Erythroblast (primary cell): Measurements from ENCODE around the gene PKN1.

Source experiments
- GATA1 ChIP-seq: IDR thresholded peaks from 2 replicates; pipeline ENCODE4 v1.6.1; 2011; ENCODE audit warnings: low read depth, mild to moderate bottlenecking, control low read depth, low read length, moderate library complexity
- POLR2A ChIP-seq: IDR thresholded peaks from 2 replicates; pipeline ENCODE4 v1.6.1; 2011; ENCODE audit warnings: mild to moderate bottlenecking, low read length

DNA sequence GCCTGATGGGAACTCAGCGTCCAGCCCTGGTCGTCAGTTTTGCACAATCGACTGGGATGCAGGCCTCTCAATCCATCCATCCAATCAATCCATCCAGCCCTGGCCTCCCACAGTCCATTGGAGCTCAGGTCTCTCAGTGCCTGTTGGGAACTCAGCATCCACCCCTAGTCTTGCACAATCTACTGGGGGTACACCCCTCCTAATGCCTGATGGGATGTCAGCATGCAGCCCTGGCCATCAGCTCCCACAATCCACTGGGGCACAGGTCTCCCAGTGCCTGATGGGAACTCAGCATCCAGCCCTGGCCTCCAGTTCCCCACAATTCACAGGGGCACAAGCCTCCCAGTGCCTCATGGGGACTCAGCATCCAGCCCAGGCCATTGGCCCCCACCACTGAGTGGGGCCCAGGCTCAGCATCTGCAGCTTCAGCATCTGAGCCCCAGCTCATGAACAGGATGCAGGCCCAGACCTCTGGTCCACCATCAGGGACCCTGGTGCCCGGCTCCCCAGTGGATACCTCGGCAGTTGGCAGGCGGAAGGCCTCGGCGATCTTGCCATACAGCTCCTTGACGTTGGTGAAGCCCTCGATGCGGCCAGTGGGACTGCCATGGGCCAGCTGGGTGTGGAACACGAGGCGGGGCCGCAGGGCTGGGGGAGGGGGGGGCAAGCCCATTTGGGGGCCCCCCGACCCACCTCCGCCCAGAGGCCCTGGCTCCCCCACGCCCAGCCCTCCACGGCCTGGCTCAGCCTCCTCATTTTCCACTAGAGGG lies 49.3 kb downstream of the PKN1 start:
- TF ChIP-seq POLR2A: no peak
- no peak for TF ChIP-seq GATA1
